Esophagus muscularis mucosa (tissue), 4 donors: ENCODE data around the gene NUDT17. TPM values are rescaled to one million over a fixed set of nuclear protein-coding genes. Genes with fewer than 3 reads are reported as not detected.

Experiments
- DNase-seq: peaks from one replicate; pipeline ENCODE4 v3.0.0-alpha.2; 2017; ENCODE audit errors: extremely low spot score
- H3K27ac ChIP-seq, 4 donors: fragments of 200-600 bp; sonication (generic); replicated peaks in 1 of 4; 1 replicate in 3 of 4; 2 replicates in 1 of 4; pipeline ENCODE4 v1.5.1; 2016 to 2019; ENCODE audit warnings: mild to moderate bottlenecking in 1 of 4
- H3K27me3 ChIP-seq, 4 donors: fragments of 200-600 bp; sonication (generic); one replicate each; pipeline versions ENCODE4 v1.5.1 to v1.6.0; 2016 to 2019
- H3K36me3 ChIP-seq, 4 donors: fragments of 200-600 bp; sonication (generic); one replicate each; pipeline ENCODE4 v1.5.1; 2016 to 2019
- H3K4me1 ChIP-seq, 4 donors: fragments of 200-600 bp; sonication (generic); one replicate each; pipeline ENCODE4 v1.5.1; 2016 to 2019
- H3K4me3 ChIP-seq, 4 donors: fragments of 200-600 bp; sonication (generic); 1 replicate in 2 of 4; 2 replicates in 2 of 4; pipeline ENCODE4 v1.5.1; 2016 to 2019; ENCODE audit warnings: mild to moderate bottlenecking in 4 of 4, moderate library complexity in 1 of 4
- H3K9me3 ChIP-seq, 4 donors: fragments of 200-600 bp; sonication (generic); 1 replicate in 3 of 4; 2 replicates in 1 of 4; pipeline ENCODE4 v1.5.1; 2016 to 2019
- EP300 ChIP-seq: sonication (generic); formaldehyde crosslinking; IDR thresholded peaks from one replicate; pipeline ENCODE4 v1.6.1; 2017; ENCODE audit warnings: antibody characterized with exemption
- POLR2A ChIP-seq: fragments of 450-650 bp; IDR thresholded peaks from one replicate; pipeline ENCODE4 v1.6.1; 2017; ENCODE audit warnings: antibody characterized with exemption, moderate library complexity, mild to moderate bottlenecking, low read depth
- POLR2AphosphoS5 ChIP-seq, 2 donors: sonication (generic); formaldehyde crosslinking; IDR thresholded peaks; one replicate each; pipeline ENCODE4 v1.6.1; 2017; ENCODE audit warnings: antibody characterized with exemption in 2 of 2
- WGBS: methylation state at CpG from one replicate; pipeline ENCODE4 v1.1.5; 2018; 5-methylcytosine and 5-hydroxymethylcytosine counted together
- intact Hi-C: fragments of 100-400 bp; cut with DNase I; formaldehyde crosslinking; loops from one replicate; pipeline ENCODE4 v1.15.1; 2023
- total RNA-seq, 4 donors: library from RNA; depleted of rRNA; stranded (reverse); fragments of >200 nt; gene quantifications; one replicate each; pipeline versions ENCODE4 v1.1.0 to v1.2.1, GENCODE V29; 2016
- TF ChIP-seq, protein P1 (sequence below), 3 experiments: fragments of 200-600 bp in 2 of 3; fragments of 450-650 bp in 1 of 3; sonication (generic) in 2 of 3; IDR thresholded peaks; one replicate each; pipeline ENCODE4 v1.5.1; 2017 to 2019; ENCODE audit warnings: antibody characterized with exemption in 3 of 3, mild to moderate bottlenecking in 2 of 3, moderate library complexity in 1 of 3

The NUDT17 gene
- total RNA-seq, 4 donors from 2014 or later = 1.2 to 3.6 (median 1.6) TPM

DNA sequence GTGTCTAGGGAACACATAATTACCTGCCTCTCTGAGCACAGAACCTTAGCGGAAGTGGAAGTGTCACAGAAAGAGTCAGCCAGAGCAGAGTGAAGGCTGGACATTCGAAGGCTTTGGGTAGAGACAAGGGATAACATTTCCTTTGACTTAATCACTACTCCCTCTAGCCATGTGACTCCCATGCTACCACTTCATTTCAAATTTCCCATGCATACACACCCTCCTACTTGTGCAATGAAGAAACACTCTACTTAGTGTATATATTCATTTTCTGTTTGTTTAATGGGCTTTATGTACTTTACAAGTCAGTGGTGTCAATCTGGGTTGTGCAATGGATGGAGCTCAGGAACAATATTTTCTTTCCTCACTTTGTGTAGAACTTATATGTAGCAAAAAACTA lies 33.3 kb downstream of the NUDT17 start:
- Histone ChIP-seq H3K36me3 (no peaks in the 10 kb centered on the region), H3K27me3 (no peaks in the 10 kb centered on the region), H3K27ac (no peak overlapping the region), H3K9me3 (no peaks in the 10 kb centered on the region), H3K4me1 (no peaks in the 10 kb centered on the region), H3K4me3 (no peak overlapping the region)
- DNase-seq = no peak
- intact Hi-C loops = no loop called here
- WGBS = 96% methylated on average over 2 of the region's 2 CpGs
- TF ChIP-seq, protein P1, sequence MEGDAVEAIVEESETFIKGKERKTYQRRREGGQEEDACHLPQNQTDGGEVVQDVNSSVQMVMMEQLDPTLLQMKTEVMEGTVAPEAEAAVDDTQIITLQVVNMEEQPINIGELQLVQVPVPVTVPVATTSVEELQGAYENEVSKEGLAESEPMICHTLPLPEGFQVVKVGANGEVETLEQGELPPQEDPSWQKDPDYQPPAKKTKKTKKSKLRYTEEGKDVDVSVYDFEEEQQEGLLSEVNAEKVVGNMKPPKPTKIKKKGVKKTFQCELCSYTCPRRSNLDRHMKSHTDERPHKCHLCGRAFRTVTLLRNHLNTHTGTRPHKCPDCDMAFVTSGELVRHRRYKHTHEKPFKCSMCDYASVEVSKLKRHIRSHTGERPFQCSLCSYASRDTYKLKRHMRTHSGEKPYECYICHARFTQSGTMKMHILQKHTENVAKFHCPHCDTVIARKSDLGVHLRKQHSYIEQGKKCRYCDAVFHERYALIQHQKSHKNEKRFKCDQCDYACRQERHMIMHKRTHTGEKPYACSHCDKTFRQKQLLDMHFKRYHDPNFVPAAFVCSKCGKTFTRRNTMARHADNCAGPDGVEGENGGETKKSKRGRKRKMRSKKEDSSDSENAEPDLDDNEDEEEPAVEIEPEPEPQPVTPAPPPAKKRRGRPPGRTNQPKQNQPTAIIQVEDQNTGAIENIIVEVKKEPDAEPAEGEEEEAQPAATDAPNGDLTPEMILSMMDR (IDR thresholded peaks at IDR 0.05) = no peak
- TF ChIP-seq POLR2A (no peak), EP300 (no peak), POLR2AphosphoS5 (IDR thresholded peaks at IDR 0.05) (no peak)

DNA sequence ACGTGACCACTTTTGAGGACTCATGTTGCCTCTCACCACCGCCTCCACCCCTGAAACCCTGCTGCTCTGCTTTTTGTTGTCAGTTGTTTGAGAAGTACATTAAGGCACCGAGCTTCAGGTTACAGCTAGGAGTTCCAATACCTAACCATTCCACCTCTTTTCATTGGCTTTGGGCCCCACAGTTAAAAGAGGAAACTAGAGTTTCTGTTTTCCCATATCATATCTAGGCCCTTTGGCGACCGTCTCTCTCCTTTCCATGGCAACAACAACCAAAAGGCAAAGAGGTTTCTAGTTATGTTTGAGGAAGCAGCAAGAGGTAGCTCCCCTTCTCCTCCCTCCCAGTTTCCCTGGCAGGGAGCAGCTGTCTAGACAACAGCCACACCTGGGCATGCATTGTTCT lies 34.3 kb downstream of the NUDT17 start:
- no peaks in the 10 kb centered on the region for H3K36me3 ChIP-seq
- DNase-seq = no peak
- H3K27me3 ChIP-seq = no peaks in the 10 kb centered on the region
- intact Hi-C loops = no loop called here
- no peak overlapping the region for H3K4me3 ChIP-seq
- H3K27ac ChIP-seq = no peak overlapping the region
- no peaks in the 10 kb centered on the region for H3K9me3 ChIP-seq
- TF ChIP-seq, protein P1 (IDR thresholded peaks at IDR 0.05) = no peak
- TF ChIP-seq EP300 = no peak
- TF ChIP-seq POLR2AphosphoS5 (IDR thresholded peaks at IDR 0.05) = no peak
- no peak for TF ChIP-seq POLR2A
- 71% methylated on average over 5 of the region's 5 CpGs for WGBS
- H3K4me1 ChIP-seq = peaks cover 0 to under 1% (median 0%) of the 10 kb centered on the region in 4 donors

DNA sequence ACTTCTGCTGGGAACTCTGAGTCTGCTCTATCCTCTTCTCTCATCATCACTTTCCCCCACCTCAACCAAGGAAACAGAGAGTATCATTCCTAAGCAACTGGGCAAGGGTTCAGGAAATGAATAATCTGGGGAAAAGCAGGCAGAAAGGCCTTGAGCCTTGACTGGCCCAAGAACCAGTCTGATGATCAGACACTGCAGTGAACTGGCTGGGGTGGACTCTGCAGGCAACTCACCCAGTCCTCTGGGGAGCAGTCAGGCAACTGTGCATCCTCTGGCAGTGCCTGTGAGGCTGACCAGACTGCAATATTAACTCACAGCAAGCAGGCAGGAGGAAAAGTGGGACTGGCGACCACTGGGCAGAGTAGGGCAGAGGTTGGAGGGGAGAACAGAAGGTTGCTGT lies 39.2 kb downstream of the NUDT17 start:
- WGBS = 100% methylated on average over 1 of the region's 1 CpG
- H3K9me3 ChIP-seq = no peaks in the 10 kb centered on the region
- TF ChIP-seq POLR2A = no peak
- TF ChIP-seq, protein P1 (IDR thresholded peaks at IDR 0.05) = no peak
- TF ChIP-seq POLR2AphosphoS5 (IDR thresholded peaks at IDR 0.05) = no peak
- no peak for TF ChIP-seq EP300
- no peak for DNase-seq
- H3K4me1 ChIP-seq = peaks cover 13 to 20% (median 15%) of the 10 kb centered on the region in 4 donors
- H3K27me3 ChIP-seq = no peaks in the 10 kb centered on the region
- no peaks in the 10 kb centered on the region for H3K36me3 ChIP-seq
- intact Hi-C loops = no loop called here
- H3K27ac ChIP-seq = no peak overlapping the region
- no peak overlapping the region for H3K4me3 ChIP-seq

DNA sequence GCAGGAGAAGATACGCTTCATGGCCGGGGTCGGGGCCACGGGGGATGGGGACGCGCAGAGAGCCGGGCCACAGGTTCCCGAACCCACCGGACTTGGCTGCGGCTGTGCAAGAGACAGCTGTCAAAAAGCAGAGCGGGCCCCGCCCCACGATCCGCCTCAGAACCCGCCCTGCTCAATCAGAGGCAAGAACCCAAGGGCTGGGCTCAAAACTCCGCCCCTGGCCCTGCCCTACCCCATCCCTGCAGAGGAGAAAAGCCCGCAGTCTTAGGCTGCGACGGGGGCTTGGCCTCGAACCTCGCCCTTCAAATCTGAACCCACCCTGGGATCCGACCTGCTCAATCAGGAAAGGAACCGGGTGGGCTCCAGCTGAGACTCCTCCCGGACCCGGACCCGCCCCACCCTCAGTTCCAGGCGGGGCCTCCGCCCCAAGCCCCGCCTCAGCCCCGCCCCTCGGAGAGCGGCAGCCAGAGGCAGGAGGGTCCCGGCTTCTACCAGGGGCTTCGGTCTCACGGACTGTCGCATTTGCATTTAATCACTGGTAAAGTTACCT lies 40.4 kb downstream of the NUDT17 start, which contains the start of gene ANKRD35:
ANKRD35 (minus strand) TSS at position 129 of the 550 bp plus-strand sequence; CDS start at position 21, 108 bp downstream.
- TF ChIP-seq POLR2AphosphoS5 (IDR thresholded peaks at IDR 0.05) (no peak), POLR2A (no peak), EP300 (no peak)
- TF ChIP-seq, protein P1 (IDR thresholded peaks at IDR 0.05) = no peak
- no peaks in the 10 kb centered on the region for H3K27me3 ChIP-seq
- WGBS = 0% methylated on average over 10 of the region's 36 CpGs
- peak within 1 kb of the TSS; percentile 65 to 75 (median 68) for H3K4me3 ChIP-seq
- intact Hi-C loops = no loop called here
- H3K36me3 ChIP-seq = no peaks in the 10 kb centered on the region
- peak within 1 kb of the TSS in 3 of 4 donors; percentile 28 to 48 (median 30) for H3K27ac ChIP-seq
- DNase-seq = peak; percentile 95
- no peaks in the 10 kb centered on the region for H3K9me3 ChIP-seq
- H3K4me1 ChIP-seq = peaks cover 14 to 21% (median 15%) of the 10 kb centered on the region in 4 donors
